WI38 (cell line): Measurements from ENCODE around the gene POU2AF3.
"Not testable (repeated sequence)": the region's sequence is repeated elsewhere in the genome, so short reads cannot be mapped to it uniquely, and the experiment has no call there.

Experiments
- H3K4me3 ChIP-seq: 2 replicates; pipeline ENCODE4 v1.5.1; 2011; ENCODE audit warnings: low read depth, mild to moderate bottlenecking, control low read depth, low read length
- TF ChIP-seq, protein P1 (sequence below): IDR thresholded peaks from 2 replicates; pipeline ENCODE4 v1.5.1; 2012; ENCODE audit warnings: low read depth, mild to moderate bottlenecking, control low read depth, low read length

Gene POU2AF3

DNA sequence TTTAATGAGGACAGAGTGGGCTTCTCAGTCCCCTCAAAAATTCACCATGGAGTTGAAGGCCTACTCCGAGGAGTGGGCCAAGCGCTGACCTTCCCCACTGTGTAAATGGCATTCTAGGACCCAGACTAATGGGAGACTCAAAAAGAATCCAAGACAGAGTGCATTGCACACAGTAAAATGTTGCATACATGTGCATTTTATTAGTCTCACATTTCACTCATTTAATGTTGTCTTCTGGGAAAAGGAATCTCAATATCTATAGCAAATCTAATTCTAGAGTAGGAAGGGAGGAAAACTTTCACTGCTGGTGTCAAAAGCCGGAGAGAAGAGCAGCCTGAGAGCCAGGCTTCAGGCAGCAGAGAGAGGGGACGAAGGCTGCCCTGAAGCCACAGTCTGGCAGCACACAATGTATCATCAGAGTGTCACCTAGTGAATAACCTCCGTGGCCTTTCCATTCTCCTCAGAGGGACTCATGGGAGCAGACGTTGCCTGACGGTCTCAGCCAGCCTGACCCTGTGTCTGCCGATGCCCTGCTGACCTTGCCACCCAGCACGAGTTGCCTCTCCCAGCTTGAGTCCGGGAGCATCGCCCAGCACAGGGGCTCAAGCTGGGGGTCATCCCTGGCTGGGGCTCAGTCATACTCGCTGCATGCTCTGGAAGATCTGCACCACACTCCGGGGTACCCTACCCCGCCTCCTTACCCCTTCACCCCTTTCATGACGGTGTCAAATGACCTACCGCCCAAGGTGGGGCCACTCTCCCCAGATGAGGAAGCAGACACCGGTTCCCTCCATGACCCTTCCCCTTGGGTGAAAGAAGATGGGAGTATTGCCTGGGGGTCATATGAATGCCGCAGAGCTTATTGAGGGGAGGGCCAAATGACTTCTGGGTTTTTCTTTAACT, 12.9 kb upstream of the POU2AF3 start:
- TF ChIP-seq, protein P1, sequence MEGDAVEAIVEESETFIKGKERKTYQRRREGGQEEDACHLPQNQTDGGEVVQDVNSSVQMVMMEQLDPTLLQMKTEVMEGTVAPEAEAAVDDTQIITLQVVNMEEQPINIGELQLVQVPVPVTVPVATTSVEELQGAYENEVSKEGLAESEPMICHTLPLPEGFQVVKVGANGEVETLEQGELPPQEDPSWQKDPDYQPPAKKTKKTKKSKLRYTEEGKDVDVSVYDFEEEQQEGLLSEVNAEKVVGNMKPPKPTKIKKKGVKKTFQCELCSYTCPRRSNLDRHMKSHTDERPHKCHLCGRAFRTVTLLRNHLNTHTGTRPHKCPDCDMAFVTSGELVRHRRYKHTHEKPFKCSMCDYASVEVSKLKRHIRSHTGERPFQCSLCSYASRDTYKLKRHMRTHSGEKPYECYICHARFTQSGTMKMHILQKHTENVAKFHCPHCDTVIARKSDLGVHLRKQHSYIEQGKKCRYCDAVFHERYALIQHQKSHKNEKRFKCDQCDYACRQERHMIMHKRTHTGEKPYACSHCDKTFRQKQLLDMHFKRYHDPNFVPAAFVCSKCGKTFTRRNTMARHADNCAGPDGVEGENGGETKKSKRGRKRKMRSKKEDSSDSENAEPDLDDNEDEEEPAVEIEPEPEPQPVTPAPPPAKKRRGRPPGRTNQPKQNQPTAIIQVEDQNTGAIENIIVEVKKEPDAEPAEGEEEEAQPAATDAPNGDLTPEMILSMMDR: no peak
- H3K4me3 ChIP-seq: no peak overlapping the region

DNA sequence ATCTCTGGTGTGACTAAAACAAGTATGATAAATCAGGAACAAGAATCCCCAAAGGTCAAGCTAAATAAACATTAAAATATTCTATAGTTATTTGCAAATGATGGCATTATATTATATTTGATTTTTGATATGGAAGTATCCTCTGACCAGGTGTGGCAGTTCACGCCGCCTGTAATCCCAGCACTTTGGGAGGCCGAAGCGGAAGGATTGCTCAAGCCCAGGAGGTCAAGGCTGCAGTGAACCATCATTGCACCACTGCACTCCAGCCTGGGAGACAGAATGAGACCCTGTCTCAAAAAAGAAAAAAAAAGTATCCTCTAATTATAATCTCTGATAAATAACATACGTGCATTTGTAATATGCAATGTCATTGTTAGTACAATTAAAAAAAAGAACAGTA, 6.6 kb upstream of the POU2AF3 start:
- TF ChIP-seq, protein P1: no peak

DNA sequence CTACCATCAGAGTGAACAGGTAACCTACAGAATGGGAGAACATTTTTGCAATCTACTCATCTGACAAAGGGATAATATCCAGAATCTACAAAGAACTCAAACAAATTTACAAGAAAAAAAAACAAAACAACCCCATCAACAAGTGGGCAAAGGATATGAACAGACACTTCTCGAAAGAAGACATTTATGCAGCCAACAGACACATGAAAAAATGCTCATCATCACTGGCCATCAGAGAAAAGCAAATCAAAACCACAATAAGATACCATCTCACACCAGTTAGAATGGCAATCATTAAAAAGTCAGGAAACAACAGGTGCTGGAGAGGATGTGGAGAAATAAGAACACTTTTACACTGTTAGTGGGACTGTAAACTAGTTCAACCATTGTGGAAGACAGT, 5.9 kb upstream of the POU2AF3 start:
- not testable (repeated sequence) for H3K4me3 ChIP-seq

More for the DNA sequence above, 6.6 kb upstream of the POU2AF3 start:
- H3K4me3 ChIP-seq: no peak overlapping the region

DNA sequence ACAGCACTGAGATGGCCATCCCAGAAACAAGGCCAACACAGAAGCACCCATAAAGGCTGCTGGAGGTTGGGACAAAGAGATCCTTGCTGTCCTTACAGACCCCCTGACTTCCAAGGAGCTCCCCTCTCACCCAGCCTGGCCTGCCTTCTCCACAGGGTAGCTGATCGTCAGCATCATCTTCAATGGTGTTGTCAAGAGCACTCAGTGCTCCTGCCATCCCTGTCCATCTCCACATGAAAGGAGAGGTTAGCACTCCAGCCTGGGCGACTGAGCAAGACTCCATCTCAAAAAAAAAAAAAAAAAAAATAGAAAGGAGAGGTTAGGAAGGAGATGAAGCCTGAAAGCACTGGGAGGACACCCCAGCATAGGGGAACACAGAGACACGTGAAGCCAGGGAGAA, 2.1 kb upstream of the POU2AF3 start:
- TF ChIP-seq, protein P1: no peak
- no peak overlapping the region for H3K4me3 ChIP-seq

DNA sequence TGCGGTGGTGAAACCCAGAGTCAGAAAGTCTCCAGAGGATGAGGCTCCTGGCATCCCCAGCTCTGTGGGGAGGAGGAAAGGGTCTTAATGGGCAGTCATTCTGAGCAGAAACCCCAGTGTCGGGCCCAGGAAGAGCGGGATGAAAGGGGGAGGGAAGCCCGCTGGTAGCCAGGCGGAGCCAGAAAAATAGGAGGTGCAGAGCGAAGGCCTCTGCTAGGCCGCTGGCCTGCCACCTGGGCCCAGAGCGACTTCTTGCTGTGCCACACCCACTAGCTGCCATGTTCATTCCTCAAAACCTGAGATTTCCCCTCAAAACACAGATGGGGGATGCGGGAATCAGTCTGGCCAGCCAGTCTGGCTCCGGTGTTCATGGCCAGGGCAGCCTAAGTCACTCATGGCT, 650 bp upstream of the POU2AF3 start:
- TF ChIP-seq, protein P1: no peak

DNA sequence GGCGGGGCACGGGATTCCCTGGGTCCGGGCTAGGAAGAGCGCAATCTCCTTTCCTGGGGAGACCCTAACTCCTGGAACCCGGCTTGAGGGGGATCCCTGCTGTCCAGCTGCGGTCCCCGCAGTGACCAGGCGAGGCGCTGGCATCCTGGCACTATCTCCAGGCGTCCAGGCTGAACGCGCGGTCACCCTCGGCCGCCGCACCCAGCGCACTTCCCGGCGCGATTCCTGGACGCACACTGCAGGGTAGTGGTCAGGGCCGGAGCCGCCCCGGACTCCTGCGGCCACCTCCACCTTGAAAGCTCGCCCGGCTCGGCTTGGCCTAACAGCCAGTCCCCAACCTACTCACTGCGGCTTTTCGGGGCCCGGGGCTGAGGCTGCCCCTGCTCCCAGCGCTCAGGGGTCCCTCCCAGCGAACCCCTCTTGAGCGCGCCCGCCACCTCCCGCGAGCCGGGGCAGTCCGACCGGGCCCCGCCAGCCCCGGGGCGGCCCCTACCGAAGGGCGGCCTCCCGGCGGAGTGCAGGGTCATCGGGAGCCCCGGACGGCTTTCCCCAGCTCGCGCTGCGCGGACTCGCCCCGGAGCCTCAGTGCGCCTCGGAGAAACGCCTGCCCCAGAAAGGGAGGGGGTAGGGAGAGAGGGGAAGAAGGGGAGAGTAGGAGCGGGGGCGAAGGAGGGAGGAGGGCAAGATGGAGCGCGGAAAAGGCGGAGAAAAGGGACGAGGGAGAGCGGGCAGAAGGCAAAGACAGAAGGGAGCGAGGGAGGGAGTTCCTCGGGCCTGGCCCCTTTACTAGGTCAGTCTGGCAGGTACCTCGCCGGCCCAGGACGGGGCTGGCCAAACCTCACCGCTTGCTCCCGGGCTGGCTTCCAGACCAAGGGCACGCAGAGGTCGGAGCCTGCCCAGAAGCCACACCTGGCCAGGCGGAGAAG, 1.0 kb downstream of the POU2AF3 start:
- H3K4me3 ChIP-seq: peak overlapping the region; percentile 55
- TF ChIP-seq, protein P1: peak; percentile 45

More for the DNA sequence above, 650 bp upstream of the POU2AF3 start:
- H3K4me3 ChIP-seq: no peak overlapping the region

DNA sequence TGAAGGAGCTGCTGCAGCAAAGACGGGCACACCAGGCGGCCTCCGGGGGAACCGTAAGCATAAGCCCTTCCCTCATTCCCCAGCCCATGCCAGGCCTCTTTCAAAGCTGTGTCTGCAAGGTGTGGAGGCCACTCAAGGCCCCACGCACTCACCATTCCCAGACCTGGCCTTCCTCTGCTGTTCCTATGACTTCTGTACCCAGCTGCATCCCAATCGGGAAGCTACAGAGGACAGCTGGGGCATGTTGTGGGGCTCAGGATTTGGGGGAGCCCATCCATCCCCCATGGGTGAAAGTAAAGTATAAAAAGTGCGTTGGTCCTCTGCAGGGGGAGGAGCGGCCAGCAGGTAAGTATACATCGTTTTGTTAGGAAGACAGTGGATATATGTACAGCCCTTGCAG, 2.2 kb downstream of the POU2AF3 start:
- TF ChIP-seq, protein P1: no peak
- H3K4me3 ChIP-seq: no peak overlapping the region
